CD4-positive, alpha-beta T cell treated with Interleukin-1 beta for 1 hour (primary cell): ENCODE data around the gene RHBDL3.
A peak's percentile ranks its signal among the peaks of the same experiment; 100 is the strongest.
"Not testable (repeated sequence)": the region's sequence is repeated elsewhere in the genome, so short reads cannot be mapped to it uniquely, and the experiment has no call there.

ENCODE experiments used
- DNase-seq, 2 donors: peaks; one replicate each; pipeline ENCODE4 v3.0.0-alpha.2; 2020 to 2022

RHBDL3 gene

DNA sequence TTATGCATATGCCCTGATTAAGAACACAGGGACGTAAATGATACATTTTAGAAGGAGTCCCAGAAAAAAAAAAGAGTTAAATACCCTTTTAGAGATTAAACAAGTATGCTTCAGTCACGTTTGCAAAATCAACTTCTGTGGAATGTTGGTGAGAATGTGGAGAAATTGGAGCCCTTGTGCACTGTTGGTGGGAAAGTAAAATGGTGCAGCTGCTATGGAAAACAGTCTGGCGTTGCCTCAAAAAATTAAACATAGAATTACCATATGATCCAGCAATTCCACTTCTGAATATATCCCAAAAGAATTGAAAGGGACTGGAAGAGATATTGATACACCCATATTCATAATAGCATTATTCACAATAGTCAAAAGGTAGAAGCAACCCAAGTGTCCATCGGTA lies 26.5 kb downstream of the RHBDL3 start:
- no peak for DNase-seq

DNA sequence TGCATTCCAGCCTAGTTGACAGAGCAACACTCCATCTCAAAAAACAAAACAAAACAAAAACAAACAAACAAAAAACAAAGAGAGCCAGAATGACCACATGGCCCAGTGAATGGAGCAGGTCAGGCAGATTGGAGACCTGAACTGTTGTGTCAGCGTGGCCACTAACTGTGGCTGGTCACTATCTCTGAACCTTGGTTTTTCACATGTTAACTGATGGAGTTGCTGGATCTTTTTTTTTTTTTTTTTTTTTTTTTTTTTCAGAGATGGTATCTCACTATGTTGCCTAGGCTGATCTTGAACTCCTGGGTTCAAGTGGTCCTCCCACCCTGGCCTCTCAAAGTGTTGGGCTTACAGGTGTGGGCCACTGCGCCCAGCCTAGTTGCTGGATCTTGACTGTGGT lies 31.8 kb downstream of the RHBDL3 start:
- DNase-seq, result no peak

DNA sequence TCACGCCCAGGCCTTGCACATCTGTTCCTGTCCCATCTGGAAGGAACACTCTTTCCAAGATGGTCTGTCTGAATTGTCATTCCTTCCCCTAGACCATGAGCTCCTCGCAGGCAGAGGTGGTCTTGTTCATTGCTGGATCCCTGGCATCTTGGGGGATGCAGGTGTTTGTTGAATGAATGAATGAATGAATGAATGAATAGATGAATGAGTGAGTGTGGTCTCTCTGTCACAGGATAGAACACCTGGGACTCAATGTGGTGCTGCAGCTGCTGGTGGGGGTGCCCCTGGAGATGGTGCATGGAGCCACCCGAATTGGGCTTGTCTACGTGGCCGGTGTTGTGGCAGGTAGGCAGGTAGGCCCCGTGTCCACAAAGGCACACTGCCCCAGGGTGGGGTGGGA lies 32.2 kb downstream of the RHBDL3 start:
- no peak for DNase-seq

DNA sequence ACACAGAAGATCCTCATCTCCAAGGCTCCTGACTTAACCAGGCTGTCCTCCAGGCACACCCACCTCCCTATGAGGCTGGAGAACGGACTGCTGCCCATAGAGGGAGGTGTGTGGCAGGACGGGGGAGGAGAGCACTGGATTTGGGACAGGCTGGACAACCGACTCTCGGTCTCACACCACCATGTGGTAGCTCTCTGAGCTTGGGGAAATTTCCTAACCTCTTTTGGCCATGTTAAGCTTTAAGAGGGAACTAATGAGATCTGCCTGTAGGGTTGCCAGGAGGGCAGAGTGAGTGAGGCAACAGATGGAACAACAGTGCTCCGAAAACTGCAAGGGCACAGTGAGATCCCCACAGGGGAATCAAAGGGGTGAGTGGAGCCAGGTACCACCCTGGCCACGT lies 32.7 kb downstream of the RHBDL3 start:
- no peak for DNase-seq

DNA sequence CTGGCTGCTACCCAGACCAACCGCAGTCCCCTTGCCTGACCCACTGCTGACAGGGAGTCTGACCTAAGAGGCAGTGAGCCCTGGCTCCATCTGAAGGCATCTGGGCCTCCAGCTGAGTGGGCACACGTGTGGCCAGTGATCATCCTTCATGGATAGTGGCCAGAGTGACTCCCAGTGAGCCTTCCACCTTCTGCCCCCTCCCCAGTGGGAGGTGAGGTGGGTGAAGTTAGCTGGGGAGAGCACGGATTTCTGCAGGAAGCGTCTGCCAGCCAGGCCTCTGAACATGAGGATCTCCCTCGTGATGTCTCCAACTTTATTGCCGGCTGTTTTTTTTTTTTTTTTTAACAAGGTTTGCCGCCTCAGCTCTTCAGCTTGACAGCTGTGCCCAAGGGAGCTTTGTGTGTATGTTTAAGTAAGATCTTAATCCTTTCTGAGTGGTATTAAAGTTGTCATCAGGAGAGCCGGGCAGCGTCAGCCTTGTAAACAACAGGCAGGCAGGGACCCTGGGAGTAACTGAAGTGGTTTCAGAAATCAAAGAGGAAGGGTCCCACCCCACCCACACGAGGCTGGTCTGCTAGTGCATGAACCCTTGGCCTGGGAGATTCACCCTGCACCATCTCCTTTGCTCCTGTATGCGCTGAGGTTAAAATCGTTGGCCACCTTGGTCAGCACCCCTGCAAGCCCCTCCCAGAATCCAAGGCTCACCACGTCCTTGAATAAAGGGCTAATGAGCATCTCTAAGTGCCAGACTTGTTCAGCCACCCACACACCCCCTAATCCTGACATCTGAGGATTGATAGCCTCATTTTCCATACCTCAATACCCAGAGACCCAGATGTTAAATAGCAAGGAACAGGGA lies 33.3 kb downstream of the RHBDL3 start:
- no peak for DNase-seq

DNA sequence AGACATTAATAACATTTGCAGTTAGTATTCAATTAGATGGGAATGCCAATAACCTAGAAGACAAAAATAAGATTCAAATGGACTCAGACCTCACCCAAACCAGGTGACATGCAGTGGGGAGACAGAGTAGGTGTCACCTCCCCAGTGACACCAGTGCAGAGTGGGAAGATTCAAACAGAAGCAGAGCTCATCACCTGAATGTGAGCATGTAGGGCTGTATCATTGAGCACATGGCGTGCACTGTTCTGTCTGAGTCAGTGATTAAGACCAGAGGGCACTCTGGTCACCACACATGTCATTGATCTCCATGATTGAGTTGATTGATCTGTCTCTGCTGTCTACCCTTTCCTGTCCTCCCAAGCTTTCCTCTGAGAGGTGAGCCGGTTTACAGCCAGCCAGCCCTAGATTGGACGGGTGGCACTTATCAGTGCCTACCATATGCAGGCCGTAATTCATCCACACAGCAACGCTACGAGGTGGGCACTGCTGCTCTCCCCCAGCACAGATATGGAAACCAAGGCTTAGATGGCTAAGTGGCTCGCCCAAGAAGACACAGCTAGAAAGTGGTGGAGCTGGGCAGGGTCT lies 34.0 kb downstream of the RHBDL3 start:
- DNase-seq, result no peak

DNA sequence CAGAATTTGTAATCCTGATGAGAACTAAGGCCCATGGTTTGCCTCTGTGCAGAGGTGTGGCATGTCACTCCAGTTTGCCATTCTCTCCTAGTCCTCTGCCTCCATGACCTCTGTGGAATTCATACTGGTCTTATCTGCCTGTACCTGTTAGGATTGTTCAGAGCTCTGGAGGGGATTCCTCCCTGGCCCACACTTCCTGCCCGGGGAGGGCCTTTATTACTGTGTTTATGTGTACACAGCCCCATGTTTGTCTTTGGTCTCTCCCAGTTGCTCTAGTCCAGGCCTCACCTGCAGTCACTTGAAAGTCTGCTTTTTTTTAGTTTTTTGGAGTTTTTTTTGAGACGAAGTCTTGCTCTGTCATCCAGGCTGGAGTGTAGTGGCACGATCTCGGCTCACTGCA lies 36.4 kb downstream of the RHBDL3 start:
- DNase-seq, result no peak

DNA sequence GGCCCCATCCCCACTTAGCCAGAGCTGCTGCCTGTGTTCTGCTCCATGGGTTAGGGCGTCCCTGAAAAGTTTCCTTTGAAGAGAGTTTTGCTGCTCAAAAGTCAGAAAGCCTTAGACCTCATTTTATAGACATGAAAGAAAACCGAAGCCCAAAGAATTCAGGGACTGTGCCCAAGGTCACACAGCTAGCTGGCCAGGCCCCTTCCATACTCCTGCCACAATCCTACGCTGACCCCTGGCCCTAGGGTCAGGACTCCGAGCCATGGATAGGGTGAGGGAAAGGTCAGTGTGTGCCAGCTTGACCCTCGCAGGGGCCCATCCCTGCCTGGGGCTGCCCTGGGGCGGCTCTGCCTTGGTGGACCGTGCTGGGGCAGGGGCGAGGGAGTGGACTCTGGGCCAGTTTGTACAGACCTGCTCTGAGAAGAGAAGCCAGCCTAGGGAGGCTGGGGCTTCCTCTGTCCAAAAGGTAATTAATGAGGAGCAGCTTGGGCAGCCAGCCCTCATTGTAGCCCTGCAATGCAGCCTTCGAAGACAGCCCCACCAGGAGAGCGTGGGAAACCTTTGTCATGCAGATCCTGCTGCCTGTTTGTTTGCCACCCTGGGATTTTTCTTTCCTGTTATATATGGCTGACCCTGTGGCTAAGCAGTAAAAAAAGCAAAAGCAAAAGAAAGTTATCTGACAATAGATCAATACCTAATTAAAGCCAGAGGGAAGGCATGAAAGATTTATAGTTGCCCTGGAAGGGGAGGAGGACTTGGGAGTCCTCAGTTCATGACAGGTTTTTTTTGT lies 37.4 kb downstream of the RHBDL3 start:
- DNase-seq, result no peak

DNA sequence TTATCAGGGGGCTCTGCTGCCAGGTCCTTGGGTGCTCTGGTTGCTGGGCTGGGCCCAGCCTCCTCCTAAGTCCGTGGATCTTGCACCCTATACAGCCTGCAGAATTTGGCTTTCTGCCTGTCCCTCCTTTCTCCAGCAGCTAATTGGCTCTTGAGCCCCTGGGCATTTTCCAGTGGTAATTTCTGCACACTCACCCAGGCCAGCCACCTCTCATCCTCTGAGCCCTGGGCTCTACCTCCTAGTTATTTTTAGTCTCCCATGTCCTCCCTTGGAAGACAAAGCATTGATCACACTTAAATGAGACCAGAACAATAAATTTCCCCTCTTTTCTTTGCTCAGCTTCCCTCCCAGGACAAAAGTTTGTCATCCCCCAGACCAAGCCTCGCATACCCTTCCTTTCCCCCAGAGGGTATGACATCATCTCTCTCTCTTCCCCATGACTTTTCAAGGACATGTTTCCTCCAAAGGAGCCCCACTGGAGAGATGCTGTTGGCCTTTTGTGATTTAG lies 38.2 kb downstream of the RHBDL3 start:
- DNase-seq, result no peak

DNA sequence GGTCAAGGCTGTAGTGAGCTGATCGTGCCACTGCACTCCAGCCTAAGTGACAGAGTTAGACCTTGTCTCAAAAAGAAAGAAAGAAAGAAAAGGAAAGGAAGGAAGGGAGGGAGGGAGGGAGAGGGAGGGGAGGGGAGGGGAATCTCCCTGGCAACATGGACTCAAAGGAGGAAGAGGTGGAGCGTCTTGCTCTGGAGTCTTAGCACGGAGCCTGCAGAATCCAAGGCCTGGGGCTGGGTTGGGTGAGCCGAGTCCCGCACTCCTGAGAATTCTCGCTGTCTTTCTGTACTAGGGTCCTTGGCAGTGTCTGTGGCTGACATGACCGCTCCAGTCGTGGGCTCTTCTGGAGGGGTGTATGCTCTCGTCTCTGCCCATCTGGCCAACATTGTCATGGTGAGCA lies 39.4 kb downstream of the RHBDL3 start:
- no peak for DNase-seq

DNA sequence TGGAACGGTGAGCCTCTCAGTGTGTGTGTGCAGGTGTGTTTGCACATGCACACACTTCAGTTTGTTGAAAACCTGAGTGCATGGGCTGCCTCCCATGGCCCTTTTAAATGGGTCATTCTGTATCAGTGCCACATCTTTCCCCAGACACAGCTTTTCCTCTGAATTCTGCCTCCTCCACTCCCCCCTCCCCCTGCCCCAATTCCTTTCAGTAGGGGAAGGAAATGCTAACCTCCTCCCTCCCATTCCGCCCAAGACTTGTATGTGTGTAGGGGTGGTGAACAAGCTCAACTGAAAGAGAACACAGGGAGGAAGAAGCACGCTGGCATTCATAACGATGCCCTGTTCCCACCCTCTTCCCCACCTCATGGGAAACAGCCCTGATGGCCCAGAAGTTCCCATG lies 42.0 kb downstream of the RHBDL3 start:
- no peak for DNase-seq

DNA sequence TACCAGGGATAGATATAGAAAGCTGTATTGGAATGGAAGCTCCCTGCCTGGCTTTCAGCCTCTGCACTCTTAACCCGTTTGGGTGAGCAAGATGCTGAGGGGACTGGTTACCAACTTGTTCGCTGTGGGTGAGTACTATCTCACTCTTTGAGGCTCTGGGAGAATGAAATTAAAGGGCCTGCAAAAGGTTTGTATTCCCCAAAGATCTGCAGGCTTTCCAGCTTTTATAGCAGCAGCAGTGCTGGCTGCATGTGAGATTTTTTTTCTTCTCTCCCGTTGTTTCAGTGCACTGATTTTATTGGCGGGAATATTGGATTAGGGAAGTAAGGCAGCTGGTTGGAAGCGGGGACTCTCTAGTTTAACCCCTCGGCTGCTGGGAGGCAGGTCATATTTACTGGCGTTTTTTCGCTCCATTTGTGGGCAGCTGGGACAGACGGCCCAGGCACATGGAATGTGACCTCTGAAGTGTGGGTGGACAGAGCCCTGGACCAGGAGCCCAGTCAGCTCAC lies 45.5 kb downstream of the RHBDL3 start:
- no peak for DNase-seq

DNA sequence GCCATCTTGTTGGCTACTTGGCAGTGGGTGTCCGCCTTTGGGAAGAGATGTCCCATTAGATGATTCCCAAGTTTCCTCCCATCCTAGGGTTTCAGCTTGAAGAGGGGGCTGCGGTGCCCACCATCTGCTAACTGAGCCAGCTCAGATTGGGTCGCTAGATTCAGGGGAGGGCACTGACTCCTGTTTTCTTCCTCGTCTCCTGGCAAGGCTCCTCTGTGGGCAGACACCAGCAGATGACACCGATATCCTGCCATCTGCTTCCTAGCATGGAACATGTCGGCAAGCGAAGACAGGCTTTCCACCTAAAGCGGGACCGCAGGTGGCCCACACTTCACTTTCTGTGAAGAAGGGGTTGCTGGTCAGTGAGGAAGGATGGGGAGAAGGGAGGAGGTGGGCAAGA lies 49.0 kb downstream of the RHBDL3 start:
- DNase-seq, result no peak

DNA sequence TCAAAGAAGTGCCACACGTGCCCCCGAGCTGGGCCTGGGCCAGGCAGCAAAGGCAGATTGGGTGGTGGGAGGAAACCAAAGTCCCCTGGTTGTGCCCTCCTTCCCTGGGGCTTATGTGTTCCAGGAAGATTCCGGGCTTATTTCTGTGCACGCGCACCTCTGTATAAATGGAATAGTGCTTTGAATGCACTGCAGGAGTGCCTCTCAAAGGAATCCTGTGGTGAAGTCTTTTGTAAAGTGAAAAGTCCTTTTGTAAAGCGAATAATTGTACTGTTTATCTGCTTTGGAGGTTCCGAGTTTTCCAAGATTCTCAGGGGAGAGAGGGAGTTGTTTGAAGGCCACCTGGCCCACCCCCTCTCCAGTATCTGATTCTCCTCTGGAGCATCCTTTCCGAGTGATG lies 49.5 kb downstream of the RHBDL3 start:
- no peak for DNase-seq

DNA sequence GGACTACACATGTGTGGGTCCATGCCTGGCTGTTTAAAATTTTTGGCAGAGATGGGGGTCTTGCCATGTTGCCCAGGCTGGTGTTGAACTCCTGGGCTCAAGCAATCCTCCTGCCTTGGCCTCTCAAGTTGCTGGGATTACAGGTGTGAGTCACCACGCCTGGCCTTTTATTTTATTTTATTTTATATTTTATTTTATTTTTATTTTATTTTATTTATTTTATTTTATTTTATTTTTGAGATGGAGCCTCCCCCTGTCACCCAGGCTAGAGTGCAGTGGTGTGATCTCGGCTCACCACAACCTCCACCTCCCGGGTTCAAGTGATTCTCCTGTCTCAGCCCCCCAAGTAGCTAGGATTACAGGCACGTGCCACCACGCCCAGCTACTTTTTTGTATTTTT lies 51.0 kb downstream of the RHBDL3 start:
- DNase-seq, result not testable (repeated sequence)

DNA sequence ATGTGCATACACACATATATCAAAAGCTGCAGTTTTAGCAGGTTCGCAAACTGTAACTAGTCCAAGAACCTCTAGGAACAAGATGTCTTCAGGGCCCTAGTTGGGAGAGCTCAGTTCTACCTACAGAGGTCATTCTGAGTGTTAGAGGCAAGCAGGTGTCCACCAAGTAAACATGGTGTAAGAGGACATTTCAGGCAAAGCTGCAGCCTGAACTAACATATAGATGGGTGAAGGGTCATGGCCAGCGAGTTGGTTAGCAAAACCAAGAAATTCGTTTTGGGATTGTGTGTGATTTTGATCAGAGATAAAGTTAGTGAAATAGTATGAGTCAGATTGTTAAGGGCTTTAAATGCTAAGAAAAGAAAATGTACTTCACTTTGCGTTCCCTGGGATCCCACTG lies 51.7 kb downstream of the RHBDL3 start:
- no peak for DNase-seq

DNA sequence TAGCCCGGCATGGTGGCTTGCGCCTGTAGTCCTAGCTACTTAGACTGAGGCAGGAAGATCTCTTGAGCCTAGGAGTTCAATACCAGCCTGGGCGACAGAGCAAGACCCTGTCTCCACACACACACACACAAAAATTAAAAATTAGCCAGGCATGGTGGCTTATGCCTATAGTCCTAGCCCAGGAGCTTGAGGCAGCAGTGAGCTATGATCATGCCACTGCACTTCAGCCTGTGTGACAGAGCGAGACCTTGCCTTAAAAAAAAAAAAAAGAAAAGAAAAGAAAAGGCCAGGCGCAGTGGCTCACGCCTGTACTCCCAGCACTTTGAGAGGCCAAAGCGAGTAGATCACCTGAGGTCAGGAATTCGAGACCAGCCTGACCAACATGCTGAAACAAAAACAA lies 52.4 kb downstream of the RHBDL3 start:
- no peak for DNase-seq

DNA sequence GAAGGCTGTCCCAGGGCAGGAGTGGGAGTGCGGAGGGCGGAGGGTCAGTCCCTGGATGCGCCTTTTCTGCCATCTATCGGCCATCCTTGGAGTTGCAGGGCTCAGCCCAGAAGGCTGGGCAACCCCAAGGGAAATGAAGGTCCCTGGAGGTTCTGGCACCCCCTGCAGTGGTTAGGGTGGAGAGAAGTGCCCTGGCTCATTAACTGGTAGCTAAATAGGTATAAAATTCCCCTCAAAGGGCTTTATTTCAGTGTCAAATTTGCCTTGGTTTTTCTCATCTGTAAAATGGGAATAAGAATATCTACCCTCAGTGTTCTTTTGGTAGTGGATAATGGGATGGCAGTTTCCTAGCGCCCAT lies 53.9 kb downstream of the RHBDL3 start:
- peak; percentile 79 for DNase-seq

DNA sequence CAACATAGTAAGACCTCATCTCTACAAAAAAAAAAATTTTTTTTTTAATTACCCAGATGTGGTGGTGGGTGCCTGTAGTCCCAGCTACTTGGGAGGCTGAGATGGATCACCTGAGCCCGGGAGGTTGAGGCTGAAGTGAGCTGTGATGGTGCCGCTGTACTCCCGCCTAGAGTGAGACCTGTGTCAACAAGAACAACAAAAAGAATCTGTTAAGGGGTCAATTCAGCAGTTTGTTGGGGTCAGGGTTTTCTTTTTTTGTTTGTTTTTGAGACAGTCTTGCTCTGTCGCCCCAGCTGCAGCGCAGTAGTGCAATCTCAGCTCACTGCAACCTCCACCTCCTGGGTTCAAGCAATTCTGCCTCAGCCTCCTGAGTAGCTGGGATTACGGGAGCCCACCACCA lies 54.4 kb downstream of the RHBDL3 start:
- not testable (repeated sequence) for DNase-seq

DNA sequence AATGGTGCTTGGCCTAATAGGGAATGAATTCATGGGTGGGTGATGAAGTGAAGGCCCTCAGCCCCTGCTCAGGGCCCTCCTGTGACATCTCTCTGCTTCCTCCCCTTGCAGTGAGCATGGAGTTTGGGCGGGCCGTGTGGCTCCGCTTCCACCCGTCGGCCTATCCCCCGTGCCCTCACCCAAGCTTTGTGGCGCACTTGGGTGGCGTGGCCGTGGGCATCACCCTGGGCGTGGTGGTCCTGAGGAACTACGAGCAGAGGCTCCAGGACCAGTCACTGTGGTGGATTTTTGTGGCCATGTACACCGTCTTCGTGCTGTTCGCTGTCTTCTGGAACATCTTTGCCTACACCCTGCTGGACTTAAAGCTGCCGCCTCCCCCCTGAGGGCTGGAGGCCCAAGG lies 55.2 kb downstream of the RHBDL3 start:
- no peak for DNase-seq

DNA sequence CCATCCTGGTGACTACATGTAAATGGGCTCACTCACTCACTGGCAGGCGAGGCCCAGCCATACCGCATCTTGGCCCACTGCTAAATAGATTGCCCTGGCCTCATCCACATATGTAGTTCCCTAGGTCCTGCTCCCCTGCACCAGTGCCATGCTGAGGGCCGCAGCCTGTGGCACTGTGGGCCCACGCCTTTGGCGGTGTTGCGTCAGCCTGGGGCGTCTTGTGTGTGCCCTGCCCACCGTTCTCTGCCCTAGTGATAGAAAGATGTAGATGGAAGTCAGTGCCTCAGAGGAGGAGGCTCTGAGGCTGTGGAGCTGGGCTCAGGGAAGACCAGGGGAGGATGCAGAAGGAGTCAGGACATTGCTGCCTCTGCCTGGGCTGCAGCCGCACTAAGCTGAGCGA lies 57.4 kb downstream of the RHBDL3 start:
- DNase-seq, result no peak

DNA sequence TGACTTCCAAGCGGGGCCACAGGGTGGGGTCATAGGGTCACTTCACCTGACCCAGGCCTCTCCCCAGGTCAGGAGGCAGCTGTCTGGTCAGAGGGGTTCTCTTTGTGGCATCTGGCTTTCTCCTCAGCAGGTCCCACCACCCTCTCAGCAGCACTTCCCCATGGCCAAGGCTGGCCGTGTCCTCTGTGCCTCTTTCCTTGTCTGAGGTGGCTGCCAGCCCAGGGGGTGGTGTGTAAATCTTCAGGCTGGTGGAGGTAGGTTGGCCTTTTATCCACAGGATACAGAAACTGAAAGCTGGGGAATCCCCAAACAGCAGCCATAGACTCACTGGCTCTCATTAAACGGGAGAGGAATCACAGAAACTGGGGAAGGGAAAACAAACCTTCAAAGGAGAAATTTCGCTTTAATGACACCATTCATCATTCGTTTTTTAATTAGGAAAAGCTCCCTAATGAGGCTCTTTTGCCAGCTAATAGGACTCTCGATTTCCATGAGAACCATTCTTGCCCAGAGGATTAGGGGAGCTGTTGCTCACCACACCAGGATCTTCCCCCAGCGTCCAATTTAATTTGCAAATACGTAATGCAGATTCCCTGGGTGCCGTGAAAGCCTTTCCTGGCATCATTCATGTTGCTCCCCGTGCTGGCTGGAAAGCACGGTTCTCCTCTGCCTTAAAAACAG lies 58.3 kb downstream of the RHBDL3 start:
- DNase-seq, result peak; percentile 33 to 49

DNA sequence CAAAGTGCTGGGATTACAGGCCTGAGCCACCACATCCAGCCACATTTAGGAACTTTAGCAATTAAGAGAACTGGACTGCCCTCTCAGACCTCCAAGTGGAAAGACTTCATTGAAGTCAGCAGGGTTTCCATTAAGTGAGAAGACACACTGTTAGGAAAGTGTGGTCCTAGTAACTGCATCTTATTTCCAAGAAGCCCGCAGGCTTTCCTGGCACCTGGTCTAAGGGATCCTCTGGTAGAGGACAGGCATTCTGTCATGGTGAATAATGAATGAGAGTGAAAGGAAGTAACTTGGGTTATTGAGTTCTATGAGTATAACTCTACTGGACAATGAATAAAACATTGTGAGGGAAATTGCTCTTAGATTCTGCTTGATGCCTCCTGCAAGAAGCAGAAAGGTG lies 62.3 kb downstream of the RHBDL3 start:
- DNase-seq, result no peak
